Subcutaneous adipose tissue (tissue), 4 donors: ENCODE data around the gene HOXA5. TPM values are rescaled to one million over a fixed set of nuclear protein-coding genes. Genes with fewer than 3 reads are reported as not detected.

Experiments used
- CTCF ChIP-seq: fragments of 450-650 bp; IDR thresholded peaks from one replicate; pipeline ENCODE4 v1.5.1; 2016; ENCODE audit warnings: low read depth, mild to moderate bottlenecking, control low read depth, antibody characterized with exemption, moderate library complexity
- total RNA-seq, 4 donors: library from RNA; depleted of rRNA; stranded (reverse); fragments of >200 nt; gene quantifications; one replicate each; pipeline ENCODE4 v1.1.0, GENCODE V29; 2016

The HOXA5 gene
- total RNA-seq, 4 donors from 2014 or later, result 2.9 to 6.4 (median 4.7) TPM

GRCh38 chr7:27162561-27163287 is 19.2 kb upstream of the HOXA5 start:
- no peak for TF ChIP-seq CTCF

GRCh38 chr7:27161721-27162560 is 18.5 kb upstream of the HOXA5 start:
- TF ChIP-seq CTCF, result no peak

GRCh38 chr7:27161214-27161720 is 17.8 kb upstream of the HOXA5 start:
- no peak for TF ChIP-seq CTCF

- no peak for TF ChIP-seq CTCF
Observed at GRCh38 chr7:27160546-27161213, 17.2 kb upstream of the HOXA5 start.

- TF ChIP-seq CTCF, result no peak
Observed at GRCh38 chr7:27160145-27160545, 16.7 kb upstream of the HOXA5 start.

GRCh38 chr7:27159266-27160144 is 16.0 kb upstream of the HOXA5 start:
- no peak for TF ChIP-seq CTCF
